ENCODE measurements around the gene TBC1D19.
A peak's percentile ranks its signal among the peaks of the same experiment; 100 is the strongest.
"Not testable (repeated sequence)": the region's sequence is repeated elsewhere in the genome, so short reads cannot be mapped to it uniquely, and the experiment has no call there.

TBC1D19 gene, protein sequence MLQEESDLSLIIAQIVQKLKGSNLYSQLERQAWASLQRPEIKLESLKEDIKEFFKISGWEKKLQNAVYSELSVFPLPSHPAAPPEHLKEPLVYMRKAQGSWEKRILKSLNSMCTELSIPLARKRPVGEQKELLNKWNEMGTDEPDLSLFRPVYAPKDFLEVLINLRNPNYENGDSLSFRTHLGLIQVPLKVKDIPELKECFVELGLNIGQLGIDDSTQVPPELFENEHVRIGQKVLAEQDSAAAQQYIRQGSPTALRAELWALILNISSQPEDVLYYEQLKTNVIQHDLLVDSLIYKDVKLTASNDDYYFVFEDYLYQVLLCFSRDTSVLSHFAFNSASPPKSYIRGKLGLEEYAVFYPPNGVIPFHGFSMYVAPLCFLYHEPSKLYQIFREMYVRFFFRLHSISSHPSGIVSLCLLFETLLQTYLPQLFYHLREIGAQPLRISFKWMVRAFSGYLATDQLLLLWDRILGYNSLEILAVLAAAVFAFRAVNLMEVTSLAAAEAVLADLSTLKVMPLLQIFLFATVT

DNA sequence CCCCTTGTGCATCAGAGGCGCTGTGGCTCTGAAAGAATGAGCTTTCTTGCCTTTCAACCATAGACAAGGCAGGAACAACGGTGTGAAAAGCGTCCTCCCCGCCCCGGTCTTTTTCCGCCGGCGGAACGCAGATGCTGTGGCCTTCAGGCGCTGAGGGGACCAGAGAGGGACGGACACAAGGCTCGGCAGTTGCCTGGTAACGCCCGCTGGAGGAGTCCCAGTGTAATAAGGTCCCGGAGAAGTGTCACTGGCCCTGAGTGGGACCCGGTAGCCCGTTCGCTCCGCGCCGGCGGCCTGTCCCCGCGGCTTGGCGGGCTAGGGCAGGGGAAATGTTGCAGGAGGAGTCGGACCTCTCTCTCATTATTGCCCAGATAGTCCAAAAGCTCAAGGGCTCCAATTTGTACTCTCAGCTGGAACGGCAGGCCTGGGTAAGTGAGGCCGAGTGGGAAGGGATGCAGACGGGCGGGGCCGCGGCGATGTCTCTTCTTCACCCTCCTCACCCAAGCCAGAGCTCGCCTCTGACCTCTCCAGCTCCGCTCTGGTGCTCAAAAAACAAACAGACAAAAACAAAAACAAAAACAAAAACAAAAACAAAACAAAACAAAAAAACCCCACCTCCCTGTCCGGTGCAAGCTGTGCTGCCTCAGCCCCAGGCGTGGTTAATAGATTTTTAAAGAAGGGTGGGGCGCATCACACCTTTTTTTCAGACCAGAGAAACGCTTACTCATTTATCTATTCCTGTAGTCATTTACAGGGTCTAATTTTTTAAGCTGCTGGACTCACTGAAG is at the start of gene TBC1D19:
Gene TBC1D19 (plus strand): TSS at position 220 of the 788 bp plus-strand sequence. CDS start 110 bp downstream, at position 330.
- peak; percentile 66 to 80 for DNase-seq (ENCODE audit: low read depth in 2 of 2, low spot score in 1 of 2)

DNA sequence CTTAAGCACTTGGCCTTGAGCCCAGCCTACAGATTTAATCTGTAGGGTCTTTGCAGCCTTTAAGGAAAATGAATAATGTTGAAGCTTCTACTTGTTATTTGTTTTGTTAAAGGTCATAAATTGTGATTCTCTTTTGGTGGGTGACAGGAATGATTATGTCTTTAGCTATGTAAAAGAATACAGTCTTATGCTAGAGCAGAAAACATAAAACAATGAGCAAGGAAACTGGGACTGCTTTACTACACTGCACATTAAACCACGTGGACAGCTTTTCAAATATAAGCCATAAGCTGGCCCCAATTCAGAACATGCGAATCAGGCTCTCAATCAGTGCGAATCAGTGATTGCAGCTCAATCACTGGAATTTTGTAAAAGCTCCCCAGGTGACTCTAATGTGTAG is 40.9 kb upstream of the TBC1D19 start:
- no peak for DNase-seq (ENCODE audit: low read depth in 2 of 2, low spot score in 1 of 2)

DNA sequence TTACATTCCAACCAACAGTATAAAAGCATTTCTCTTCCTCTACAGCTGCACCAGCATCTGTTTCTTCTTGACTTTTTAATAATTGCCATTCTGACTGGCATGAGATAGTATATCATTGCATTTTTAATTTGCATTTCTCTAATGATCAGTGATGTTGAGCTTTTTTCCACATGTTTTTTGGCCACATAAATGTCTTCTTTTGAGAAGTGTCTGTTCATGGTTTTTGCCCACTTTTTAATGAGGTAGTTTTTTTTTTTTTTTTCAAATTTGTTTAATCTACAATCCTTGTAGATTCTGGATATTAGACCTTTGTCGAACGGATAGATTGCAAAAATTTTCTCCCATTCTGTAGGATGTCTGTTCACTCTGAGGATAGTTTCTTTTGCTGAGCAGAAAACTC is 39.5 kb upstream of the TBC1D19 start:
- DNase-seq (ENCODE audit: low read depth in 2 of 2, low spot score in 1 of 2) = no peak

DNA sequence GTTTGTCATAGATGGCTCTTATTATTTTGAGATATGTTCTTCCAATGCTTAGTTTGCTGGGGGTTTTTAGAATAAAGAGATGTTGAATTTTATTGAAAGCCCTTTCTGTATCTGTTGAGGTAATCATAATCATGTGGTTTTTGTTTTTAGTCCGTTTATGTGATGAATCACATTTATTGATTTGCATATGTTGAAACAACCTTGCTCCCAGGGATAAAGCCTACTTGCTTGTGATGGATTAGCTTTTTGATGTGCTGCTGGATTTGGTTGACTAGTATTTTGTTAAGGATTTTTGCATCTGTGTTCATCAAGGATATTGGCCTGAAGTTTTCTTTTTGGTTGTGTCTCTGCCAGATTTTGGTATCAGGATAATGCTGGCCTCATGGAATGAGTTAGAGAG is 35.5 kb upstream of the TBC1D19 start:
- not testable (repeated sequence) for DNase-seq (ENCODE audit: low read depth in 2 of 2, low spot score in 1 of 2)

DNA sequence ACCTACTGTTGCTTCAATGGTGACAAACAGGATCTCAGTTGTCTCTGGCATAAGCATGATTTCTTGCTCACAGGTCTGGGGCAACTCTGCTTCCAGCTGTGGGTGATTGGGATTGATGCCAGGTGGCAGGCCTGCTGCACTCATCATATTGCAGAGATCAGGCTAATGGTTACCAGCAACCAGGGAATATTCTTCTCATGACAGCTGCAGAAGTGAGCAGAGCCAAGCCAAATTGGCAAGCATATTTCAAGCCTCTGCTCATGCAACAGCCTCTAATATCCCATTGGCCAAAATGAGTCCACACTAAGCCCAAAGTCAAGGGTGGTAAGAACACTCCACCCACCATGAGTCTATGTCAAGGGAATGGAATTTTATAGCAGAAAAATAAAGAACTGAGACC is 26.7 kb upstream of the TBC1D19 start:
- DNase-seq (ENCODE audit: low read depth in 2 of 2, low spot score in 1 of 2) = no peak

DNA sequence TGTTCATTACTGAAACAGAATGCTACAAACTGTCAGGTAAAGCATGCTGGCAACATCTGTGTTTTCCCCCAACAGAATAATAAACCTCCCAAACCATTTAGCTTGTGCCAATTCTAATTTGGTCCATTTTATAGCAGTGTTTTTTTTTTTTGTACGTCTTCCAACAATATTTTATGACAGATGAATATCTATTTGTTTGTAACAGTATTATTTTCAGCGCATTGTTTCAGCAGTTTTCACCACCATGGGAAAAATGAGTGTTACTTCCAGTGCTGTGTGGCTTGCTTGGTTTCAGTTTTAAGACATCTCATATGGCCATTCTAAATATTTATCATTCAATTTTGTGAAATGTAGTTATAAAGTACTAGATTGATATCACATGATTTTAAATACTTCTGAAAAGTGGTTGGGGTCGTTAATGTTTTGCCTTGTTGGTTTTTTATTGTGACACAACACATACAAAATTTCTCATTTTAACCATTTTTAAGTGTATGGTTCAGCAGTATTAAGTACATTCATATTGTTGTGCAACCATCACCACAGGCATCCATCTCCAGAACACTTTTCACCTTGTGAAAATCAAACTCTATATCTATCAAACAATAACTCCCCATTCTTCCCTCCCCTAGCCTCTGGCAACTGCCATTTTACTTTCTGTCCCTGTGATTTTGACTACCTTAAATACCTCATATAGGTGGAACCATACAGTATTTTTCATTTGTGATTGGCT is 25.6 kb upstream of the TBC1D19 start:
- DNase-seq (ENCODE audit: low read depth in 2 of 2, low spot score in 1 of 2) = no peak

DNA sequence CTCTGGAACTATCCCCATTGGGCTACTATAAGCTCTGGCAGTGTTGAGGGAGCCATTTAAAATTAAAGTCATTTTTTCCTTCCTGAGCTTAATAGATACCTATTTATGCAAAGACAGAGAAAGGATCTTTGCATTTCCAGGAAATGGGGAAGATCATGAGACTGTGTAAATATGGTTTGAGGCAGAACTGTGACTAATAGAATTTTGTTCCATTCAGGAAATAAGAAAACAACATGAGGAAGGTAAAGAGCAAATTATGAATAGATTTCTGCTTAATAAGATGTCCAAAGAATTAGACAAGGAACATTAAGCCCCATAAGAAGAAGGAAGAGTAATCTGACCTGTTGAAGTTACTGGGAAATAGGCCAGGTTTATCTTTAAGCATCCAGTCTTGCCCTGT is 17.8 kb upstream of the TBC1D19 start:
- no peak for DNase-seq (ENCODE audit: low read depth in 2 of 2, low spot score in 1 of 2)

DNA sequence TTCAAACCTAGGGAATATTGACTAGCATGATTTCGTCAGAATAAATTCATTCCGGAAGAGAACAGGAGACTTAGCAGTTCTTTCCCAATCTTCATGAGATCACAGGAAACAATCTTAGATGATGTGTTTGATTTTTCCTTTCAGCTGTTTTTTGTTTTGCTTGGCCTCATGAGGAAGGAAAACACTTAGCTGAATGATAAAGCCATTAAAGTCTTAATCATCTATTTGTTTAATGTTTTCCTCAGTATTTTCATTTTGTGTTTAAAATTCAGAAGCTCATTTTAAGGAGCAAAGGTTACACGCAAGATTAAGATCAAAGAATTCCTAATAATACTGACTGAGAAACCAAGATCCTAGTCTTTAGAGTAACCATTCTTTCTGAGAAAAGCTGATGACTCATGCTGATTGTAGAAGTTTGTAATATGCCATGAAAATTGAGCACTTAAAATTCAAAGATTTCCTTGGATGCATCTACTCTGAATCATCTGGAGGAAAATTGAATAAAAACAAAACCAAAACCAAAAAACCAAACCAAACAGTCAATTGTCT is 15.4 kb upstream of the TBC1D19 start:
- DNase-seq (ENCODE audit: low read depth in 2 of 2, low spot score in 1 of 2) = no peak

DNA sequence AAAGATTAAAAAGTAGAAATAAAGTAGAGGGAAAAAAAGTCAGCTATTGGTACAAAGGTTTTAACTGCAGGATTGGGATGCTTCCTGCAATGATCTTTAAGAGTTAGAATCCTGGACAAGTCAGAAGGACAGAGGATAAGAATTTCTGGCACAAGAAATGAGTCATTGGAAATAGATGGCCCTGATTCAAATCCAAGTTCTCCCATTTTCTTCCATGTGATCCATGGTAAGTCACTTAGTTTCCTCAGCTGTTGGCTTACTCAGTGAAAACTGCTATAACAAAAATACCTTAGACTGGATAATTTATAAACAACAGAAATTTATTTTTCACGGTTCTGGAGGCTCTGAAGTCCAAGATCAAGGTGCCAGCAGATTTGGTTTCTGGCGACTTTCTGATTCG is 13.3 kb upstream of the TBC1D19 start:
- no peak for DNase-seq (ENCODE audit: low read depth in 2 of 2, low spot score in 1 of 2)

DNA sequence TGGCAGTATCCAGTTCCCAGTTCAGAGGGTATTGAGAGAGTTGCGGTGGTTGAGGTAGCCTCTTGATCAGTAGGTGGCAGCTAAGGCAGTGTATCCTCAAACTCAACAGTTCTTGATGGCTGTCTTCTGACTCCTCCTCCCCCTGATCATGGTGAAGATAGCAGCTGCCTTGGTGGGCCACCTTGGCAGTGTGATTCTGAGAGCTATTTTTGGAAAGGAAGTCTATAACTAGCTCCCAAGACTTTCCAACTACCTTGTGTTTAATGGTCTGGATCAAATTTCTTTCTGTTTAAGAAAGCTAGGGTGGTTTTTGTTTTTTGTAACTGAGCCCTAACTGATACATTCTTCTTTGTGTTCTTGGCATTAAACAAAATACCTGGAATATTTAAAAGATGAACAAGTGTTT is 10.5 kb upstream of the TBC1D19 start:
- DNase-seq (ENCODE audit: low read depth in 2 of 2, low spot score in 1 of 2) = no peak

DNA sequence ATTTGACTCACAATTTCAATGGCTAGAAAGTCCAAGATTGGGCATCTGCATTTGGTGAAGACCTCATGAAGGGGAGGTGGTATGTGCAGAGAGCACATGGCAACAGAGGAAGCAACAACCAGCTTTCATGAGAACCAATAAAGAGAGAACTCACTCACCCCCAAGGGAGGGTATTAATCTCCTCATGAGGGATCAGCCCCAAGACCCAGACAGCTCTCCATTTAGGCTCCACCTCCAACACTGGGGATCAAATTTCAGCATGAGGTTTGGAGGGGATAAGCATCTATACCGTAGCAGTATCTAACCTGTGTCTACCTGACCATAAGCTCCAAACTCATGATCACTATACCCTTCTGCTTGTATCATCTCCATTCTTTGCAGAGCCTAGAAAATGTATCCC is 9.3 kb upstream of the TBC1D19 start:
- DNase-seq (ENCODE audit: low read depth in 2 of 2, low spot score in 1 of 2) = no peak

DNA sequence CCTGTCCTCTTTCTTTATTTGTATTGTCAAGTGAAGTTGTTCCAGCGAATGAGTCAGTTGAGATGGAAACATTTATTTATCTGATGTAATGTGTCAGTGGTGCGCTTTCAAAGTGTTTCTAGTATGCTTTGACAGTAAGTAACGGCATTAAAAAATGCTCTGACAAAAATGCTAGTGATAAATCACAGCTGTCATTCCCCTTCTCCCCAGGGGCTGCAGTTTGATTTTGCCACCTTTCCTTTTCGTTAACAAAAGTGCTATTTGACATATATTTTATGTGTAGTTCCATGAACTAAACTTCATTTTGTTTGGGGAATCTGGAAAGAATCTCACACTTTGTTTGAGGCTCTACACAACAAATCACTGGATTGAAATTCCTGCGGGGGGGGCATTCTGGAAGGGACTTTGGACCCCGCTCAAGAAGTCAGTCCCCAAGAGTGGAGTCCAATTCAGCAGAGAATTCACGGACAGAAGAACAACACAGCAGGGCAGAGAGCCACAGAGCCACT is 7.6 kb upstream of the TBC1D19 start:
- no peak for DNase-seq (ENCODE audit: low read depth in 2 of 2, low spot score in 1 of 2)

DNA sequence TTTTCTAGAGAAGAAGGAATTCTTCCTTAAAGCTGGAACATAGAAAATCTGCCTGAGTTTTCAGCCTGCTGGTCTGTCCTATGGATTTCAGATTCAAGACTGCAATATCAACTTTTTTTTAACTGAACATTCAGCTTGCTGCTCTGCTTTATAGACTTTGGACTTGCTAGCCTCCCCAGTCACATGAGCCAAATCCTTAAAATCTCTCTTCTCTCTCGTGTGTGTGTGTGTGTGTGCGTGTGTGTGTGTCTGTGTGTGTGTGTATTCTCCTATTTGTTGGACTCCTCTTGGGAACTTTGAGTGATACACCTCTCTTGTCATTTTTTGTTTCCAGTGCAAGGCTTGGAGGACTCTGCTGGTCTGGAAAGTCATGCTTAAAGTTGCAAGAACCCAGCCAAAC is 6.8 kb upstream of the TBC1D19 start:
- DNase-seq (ENCODE audit: low read depth in 2 of 2, low spot score in 1 of 2) = no peak

DNA sequence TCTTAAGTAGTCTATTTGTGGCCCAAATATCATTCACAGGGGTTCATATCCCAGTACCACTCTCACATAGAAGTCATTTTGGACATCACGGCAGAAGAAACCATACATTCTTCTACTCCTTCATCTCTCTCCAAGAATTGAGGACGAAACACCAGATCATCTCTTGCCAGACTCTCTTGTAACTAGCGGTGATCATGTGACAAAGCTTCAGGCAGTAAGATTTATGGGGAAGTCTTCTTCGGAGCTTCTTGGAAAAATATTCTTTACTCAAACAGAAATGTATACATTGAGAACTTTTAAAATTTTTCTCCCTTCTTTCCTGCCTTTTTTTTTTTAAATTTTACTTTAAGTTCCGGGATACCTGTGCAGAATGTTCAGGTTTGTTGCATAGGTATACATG is 4.7 kb upstream of the TBC1D19 start:
- no peak for DNase-seq (ENCODE audit: low read depth in 2 of 2, low spot score in 1 of 2)

DNA sequence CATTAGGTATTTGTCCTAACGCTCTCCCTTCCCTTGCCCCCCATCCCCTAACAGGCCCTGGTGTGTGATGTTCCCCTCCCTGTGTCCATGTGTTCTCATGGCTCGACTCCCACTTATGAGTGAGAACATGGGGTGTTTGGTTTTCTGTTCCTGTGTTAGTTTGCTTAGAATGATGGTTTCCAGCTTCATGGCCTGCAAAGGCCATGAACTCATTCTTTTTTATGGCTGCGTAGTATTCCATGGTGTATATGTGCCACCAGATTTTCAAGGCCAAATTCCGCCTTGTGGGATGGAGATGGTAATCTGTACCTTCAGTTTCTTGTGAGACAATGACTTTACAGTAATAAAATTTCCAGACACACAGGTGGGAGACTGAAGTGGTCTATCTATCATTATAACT is 2.5 kb upstream of the TBC1D19 start:
- not testable (repeated sequence) for DNase-seq (ENCODE audit: low read depth in 2 of 2, low spot score in 1 of 2)

DNA sequence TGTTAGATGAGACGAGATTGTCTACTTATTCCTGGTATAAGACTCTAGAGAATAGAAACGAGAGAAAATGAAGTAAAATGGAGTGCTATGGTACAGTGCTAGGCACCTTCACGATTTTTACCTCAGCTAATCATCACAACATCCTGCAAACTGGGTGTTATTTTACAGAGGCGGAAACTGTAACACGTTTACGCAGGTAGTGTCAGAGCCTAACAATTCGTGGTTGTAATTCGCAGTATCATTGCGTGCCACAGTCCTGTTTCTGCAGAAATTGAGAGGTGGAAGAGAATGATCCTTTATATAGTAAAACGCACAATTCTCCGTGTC is 383 bp upstream of the TBC1D19 start:
- no peak for DNase-seq (ENCODE audit: low read depth in 2 of 2, low spot score in 1 of 2)

DNA sequence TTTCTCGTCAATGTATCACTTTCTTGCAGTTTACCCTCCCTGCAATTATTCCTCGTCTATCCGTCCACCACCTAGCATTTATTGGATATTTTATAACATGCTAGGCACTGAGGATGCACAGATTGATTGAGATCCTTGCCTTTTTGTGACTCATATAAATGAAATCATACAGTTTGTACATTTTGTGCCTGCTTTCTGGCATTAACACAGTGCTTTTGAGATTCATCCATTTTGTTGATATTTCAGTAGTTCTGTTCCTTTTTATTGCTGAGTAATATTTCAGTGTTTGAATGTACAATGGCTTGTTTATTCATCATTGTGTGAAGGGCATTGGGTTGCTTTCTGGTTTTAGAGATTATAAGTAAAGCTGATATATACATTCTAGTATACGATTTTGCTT is 841 bp downstream of the TBC1D19 start:
- no peak for DNase-seq (ENCODE audit: low read depth in 2 of 2, low spot score in 1 of 2)

DNA sequence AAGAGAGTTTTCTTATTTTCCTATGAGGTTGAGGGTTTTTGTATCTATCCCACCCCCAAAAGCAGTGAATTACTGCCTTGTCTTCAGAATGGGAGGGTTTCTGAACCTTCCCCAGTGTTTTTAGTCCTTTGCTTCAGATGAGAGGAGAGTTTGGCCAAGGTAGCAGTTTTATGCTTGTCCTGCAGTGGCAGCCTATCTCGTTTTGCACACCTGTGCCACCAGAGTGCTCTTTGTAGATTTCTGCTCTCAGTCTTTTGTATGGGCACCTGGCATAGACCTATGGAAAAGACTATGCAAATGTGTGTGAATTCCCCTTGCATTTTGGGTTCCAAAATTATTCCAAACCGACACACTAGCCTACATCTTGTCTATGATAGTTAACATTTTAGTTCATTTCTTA is 5.8 kb downstream of the TBC1D19 start:
- DNase-seq (ENCODE audit: low read depth in 2 of 2, low spot score in 1 of 2) = no peak

DNA sequence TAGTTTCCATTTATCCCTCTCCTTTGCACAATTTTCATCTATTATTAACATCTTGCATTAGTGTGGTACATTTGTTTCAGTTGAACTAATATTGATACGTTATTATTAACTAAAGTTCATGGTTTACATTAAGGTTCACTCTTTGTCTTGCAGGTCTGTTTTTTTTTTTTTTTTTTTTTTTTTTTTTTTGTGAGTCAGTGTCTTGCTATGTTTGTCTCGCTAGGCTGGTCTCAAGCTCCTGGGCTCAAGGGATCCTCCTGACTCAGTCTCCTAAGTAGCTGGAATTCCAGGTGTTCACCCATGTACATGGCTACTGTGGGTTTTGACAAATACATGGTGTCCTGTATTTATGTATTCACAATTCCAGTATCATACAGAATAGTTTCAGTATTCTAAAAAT is 6.8 kb downstream of the TBC1D19 start:
- no peak for DNase-seq (ENCODE audit: low read depth in 2 of 2, low spot score in 1 of 2)

DNA sequence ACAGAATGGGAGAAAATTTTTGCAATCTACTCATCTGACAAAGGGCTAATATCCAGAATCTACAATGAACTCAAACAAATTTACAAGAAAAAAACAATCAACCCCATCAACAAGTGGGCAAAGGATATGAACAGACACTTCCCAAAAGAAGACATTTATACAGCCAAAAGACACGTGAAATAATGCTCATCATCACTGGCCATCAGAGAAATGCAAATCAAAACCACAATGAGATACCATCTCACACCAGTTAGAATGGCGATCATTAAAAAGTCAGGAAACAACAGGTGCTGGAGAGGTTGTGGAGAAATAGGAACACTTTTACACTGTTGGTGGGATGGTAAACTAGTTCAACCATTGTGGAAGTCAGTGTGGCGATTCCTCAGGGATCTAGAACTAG is 9.7 kb downstream of the TBC1D19 start:
- DNase-seq (ENCODE audit: low read depth in 2 of 2, low spot score in 1 of 2) = not testable (repeated sequence)

DNA sequence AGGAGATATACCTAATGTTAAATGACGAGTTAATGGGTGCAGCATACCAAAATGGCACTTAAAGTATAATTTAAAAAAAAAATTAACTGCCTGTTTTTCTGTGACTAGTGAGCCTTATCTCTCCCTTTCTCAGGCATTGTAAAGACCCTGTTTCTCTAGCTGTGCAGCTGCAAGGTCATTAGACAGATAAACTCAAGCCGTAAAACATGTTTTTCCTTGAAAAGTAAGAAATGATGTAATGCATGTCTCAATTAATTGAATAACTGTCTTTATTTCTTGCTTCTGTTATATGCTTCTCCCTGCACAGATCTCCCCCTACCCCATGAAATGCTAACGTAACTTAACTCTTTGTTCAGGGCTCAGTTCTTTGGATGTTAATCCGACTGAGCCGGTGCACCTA is 10.5 kb downstream of the TBC1D19 start:
- DNase-seq (ENCODE audit: low read depth in 2 of 2, low spot score in 1 of 2) = no peak

All from stimulated activated CD8-positive, alpha-beta memory T cell treated with anti-CD3 and anti-CD28 coated beads, Interleukin-4, amount 100 ng/mL, for 1 hour (primary cell).